HG03060 (cell line): Measurements from ENCODE around the gene AOAH.

Experiments used
- ATAC-seq: cut with Tn5 transposase; IDR thresholded peaks from one replicate; pipeline ENCODE4 v1.9.1; 2021; ENCODE audit warnings: low read depth, moderate number of reproducible peaks; ENCODE audit not compliant: unreplicated experiment

AOAH gene

GRCh38 chr7:36605261-36606051 is 118.8 kb downstream of the AOAH start:
- no peak for ATAC-seq

GRCh38 chr7:36604806-36605205 is 119.5 kb downstream of the AOAH start:
- ATAC-seq = no peak

GRCh38 chr7:36602934-36603887 is 121.1 kb downstream of the AOAH start:
- ATAC-seq = no peak

GRCh38 chr7:36602511-36602910 is 121.8 kb downstream of the AOAH start:
- ATAC-seq = no peak

GRCh38 chr7:36601601-36602000 is 122.7 kb downstream of the AOAH start:
- no peak for ATAC-seq

GRCh38 chr7:36600869-36601530 is 123.3 kb downstream of the AOAH start:
- ATAC-seq = no peak

- no peak for ATAC-seq
These were observed 124.0 kb downstream of the AOAH start for GRCh38 chr7:36600314-36600682.

- no peak for ATAC-seq
These were observed 124.5 kb downstream of the AOAH start for GRCh38 chr7:36599645-36600313.

GRCh38 chr7:36598054-36598674 is 126.1 kb downstream of the AOAH start:
- no peak for ATAC-seq

- ATAC-seq = no peak
These were observed 127.1 kb downstream of the AOAH start for GRCh38 chr7:36597090-36597773.

GRCh38 chr7:36594445-36594844 is 129.8 kb downstream of the AOAH start:
- ATAC-seq = no peak

GRCh38 chr7:36591636-36592035 is 132.7 kb downstream of the AOAH start:
- ATAC-seq = no peak

- no peak for ATAC-seq
These were observed 134.9 kb downstream of the AOAH start for GRCh38 chr7:36589391-36589790.

- no peak for ATAC-seq
These were observed 141.0 kb downstream of the AOAH start for GRCh38 chr7:36583318-36583717.

- ATAC-seq = no peak
These were observed 148.5 kb downstream of the AOAH start for GRCh38 chr7:36575832-36576231.

GRCh38 chr7:36573066-36573465 is 151.2 kb downstream of the AOAH start:
- no peak for ATAC-seq

- ATAC-seq = no peak
These were observed 153.1 kb downstream of the AOAH start for GRCh38 chr7:36571190-36571560.

GRCh38 chr7:36570528-36571189 is 153.6 kb downstream of the AOAH start:
- no peak for ATAC-seq

- no peak for ATAC-seq
These were observed 155.8 kb downstream of the AOAH start for GRCh38 chr7:36568452-36568849.
